Fibroblast of skin of right biceps (primary cell): Measurements from ENCODE around the gene STK32A.
"Not testable (repeated sequence)": the region's sequence is repeated elsewhere in the genome, so short reads cannot be mapped to it uniquely, and the experiment has no call there.

Source experiments
- DNase-seq: peaks from one replicate; pipeline ENCODE4 v3.0.0-alpha.2; 2013

The STK32A gene

GRCh38 chr5:147234825-147235635 lies at the start of gene STK32A:
Gene STK32A (plus strand): TSS chr5:147235026. CDS start chr5:147239635, 4,609 bp downstream.
- peak; percentile 0 for DNase-seq

DNA sequence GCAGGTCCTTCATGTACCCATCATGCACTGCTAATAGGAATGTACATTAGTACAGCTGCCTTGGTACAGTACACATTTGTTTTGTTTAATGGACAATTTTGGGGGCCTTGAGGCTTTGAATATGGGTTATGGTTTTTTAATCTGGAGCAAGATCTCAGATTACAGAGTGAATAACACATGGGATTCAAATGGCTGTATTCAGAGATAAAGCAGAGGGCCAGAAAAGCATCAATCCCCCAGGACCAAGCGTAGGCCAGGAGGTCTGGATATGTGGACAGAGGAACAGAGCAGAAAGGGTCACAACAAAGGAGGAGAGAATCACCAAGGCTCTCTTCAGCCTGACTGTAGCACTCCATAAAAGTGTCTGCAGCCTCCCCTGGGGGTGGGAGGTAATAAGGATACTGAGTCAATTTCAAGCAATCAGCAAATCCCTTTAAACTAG lies 47.7 kb upstream of the STK32A start:
- no peak for DNase-seq

- DNase-seq, result peak; percentile 60
Observed at GRCh38 chr5:147188200-147189108, 46.4 kb upstream of the STK32A start.

- DNase-seq, result no peak
Observed at GRCh38 chr5:147189109-147189424, 45.8 kb upstream of the STK32A start.

- peak; percentile 26 for DNase-seq
Observed at GRCh38 chr5:147190331-147190730, 44.5 kb upstream of the STK32A start.

DNA sequence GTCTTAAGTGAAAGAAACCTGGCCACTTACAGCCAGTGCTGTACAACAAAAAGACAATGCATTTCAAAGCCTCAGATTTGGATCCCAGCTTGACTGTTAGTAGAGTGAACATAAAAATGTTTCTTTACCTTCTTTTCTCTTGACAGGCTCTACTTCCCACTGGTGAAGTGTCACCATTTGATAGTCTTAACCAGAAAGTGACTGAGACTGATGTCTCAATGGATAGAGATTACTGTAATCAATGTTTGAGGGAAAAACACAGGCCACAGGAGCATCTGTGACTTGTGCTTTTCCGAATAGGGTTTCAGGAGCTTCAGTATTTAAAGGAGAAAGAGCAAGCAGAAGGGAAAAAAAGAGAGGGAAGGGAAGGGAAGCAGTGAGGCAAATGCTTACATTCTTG lies 41.7 kb upstream of the STK32A start:
- no peak for DNase-seq

DNA sequence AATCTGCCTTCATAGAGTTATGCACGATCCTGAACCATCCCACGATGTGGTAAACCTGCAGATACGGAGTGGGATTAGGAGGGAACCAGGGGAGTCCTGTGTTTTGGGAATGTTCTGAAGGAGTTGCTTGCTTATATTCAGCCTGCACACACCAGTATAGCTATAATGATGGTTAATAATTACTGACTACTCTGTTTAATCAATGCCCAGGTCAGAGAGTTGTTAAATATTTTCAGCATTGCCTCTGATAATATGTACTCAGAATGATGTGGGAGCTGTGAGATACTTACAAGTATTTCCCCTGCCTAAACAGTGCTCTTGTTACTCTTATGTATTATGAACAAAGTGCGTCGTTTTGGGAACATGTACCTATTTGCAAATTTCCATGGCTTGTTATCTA lies 34.8 kb upstream of the STK32A start:
- DNase-seq, result no peak

- DNase-seq, result no peak
Observed at GRCh38 chr5:147203213-147203612, 31.6 kb upstream of the STK32A start.

DNA sequence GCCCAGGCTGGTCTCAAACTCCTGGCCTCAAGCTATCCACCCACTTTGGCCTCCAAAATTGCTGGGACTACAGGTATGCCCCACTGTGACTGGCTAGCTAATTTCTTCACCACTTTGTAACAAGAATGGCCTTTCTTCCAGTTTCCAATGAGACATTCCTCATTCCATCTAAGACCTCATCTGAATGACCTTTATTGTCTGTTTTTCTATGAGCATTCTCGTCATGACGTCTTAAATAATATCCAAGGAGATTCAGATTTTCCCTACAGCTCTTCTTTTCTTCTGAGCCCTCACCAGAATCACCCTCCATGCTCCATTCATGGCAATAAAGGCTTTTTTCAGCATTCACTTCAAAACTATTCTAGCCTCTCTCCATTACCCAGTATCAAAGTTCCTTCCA lies 30.2 kb upstream of the STK32A start:
- DNase-seq, result no peak

GRCh38 chr5:147208134-147208533 lies 26.7 kb upstream of the STK32A start:
- no peak for DNase-seq

GRCh38 chr5:147216552-147217154 lies 18.2 kb upstream of the STK32A start:
- DNase-seq, result peak; percentile 2

GRCh38 chr5:147223343-147223742 lies 11.5 kb upstream of the STK32A start:
- no peak for DNase-seq

- DNase-seq, result peak; percentile 30
Observed at GRCh38 chr5:147223948-147224791, 10.7 kb upstream of the STK32A start.

DNA sequence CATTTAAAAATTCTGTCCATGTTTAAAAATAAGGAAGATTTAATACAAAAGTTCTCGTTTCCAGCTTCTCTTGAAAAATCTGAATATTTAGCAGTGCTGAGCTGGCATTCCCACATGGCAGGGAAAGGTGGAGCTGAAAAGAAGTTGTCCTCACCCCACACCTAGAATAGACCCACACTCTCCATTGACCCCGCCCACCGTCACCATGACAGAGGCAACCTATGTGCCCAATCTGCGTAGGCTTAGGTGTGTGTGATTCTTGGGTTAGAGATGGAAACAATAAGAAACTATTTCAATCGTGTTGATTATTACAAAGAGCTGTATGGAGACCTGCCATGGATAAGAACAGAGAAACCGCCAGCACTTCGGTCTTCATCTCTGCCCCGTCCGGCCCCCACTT lies 8.9 kb upstream of the STK32A start:
- DNase-seq, result no peak

DNA sequence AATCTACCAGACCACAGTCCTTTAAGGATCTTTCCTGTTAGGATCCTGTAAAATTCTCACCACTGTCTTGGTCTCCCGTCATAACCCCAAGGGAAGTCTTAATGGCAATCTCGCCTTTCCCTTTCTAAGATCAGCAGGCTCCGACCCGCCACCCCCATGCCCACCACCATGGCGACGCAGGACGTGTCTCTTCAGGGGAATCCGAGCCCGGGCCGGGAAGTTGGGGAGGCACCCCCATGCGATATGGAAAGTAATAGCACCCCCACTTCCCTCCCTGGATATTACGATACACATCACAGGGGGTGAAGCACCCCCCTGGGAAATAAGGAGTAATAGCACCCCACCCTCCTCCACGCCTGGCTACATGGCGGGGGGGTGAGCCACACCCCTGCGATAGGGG lies 8.3 kb upstream of the STK32A start:
- DNase-seq, result no peak

DNA sequence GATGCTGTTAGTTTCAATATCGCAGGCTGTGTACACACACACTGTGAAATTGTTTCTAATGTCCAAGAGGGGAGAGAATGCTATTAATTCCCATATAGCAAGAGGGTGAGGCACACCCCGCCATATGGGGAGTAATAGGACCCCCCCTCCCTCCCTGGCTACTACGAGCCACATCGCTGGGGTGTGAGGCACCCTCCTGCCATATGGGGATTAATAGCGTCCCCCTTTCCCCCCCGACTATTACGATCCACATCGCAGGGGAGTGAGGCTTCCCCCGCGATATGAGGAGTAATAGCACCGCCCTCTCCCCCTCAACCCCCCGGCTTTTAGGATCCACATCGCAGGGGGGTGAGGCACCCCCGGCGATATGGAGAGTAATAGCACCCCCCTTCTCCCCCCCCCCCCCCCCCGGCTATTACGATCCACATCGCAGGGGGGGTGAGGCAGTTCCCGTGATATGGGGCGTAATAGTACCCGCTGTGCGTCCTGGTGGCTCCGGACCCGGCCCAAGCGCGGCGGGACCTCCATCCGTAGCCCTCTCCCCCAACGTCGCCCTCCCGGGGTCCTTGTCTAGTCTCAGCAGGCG lies 494 bp upstream of the STK32A start:
- DNase-seq, result no peak

GRCh38 chr5:147240266-147240985 lies 5.6 kb downstream of the STK32A start:
- DNase-seq, result no peak

DNA sequence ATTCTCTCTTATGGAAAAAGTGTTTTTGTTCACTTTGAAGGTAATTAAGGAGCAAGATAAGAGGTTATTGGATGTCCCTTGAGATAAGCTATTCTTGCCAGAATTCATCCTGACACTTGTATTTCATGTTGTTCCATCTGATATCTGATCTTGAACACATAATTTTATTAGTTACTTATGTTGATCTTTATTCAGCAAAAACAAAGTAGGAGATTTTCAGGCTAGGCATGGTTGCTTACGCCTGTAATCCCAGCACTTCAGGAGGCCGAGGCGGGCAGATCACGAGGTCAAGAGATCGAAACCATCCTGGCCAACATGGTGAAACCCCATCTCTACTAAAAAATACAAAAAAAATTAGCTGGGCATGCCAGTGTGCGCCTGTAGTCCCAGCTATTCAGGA lies 8.4 kb downstream of the STK32A start:
- DNase-seq, result not testable (repeated sequence)

GRCh38 chr5:147245381-147246165 lies 10.7 kb downstream of the STK32A start:
- DNase-seq, result no peak

GRCh38 chr5:147248561-147248960 lies 13.7 kb downstream of the STK32A start:
- no peak for DNase-seq

- no peak for DNase-seq
Observed at GRCh38 chr5:147259837-147260236, 25.0 kb downstream of the STK32A start.
